CD4-positive, CD25-positive, alpha-beta regulatory T cell (primary cell): ENCODE results near the gene FAM89B. TPM values are rescaled to one million over a fixed set of nuclear protein-coding genes. Genes with fewer than 3 reads are reported as not detected.

ENCODE experiments used
- ATAC-seq, 2 donors: fragments of 150-1000 bp; cut with Tn5 transposase; one replicate each; pipeline ENCODE4 v1.10.0; 2021; ENCODE audit warnings: low read depth in 2 of 2, moderate number of reproducible peaks in 2 of 2, moderate library complexity in 1 of 2
- DNase-seq, 3 donors: peaks; one replicate each; pipeline versions ENCODE4 v3.0.0 to v3.0.0-alpha.2; 2012 to 2022; ENCODE audit warnings: mixed read lengths in 1 of 3
- H3K27ac ChIP-seq: one replicate; pipeline ENCODE4 v1.7.0; 2013; ENCODE audit warnings: mild to moderate bottlenecking, low read length; ENCODE audit not compliant: insufficient read depth, poor library complexity, severe bottlenecking
- H3K27me3 ChIP-seq: one replicate; pipeline ENCODE4 v1.7.0; 2013; ENCODE audit warnings: low read length; ENCODE audit not compliant: control insufficient read depth, insufficient read depth
- H3K36me3 ChIP-seq: one replicate; pipeline ENCODE4 v1.7.0; 2013; ENCODE audit warnings: mild to moderate bottlenecking, low read length, moderate library complexity; ENCODE audit not compliant: control insufficient read depth, insufficient read depth
- H3K4me1 ChIP-seq: 2 replicates; pipeline ENCODE4 v1.7.0; 2013; ENCODE audit warnings: mild to moderate bottlenecking, low read length; ENCODE audit not compliant: insufficient read depth, control insufficient read depth, poor library complexity, severe bottlenecking
- H3K4me3 ChIP-seq: one replicate; pipeline ENCODE4 v1.7.0; 2013; ENCODE audit warnings: low read depth, mild to moderate bottlenecking, low read length, moderate library complexity
- H3K9me3 ChIP-seq, 2 experiments: 1 replicate in 1 of 2; 2 replicates in 1 of 2; pipeline ENCODE4 v1.7.0; 2013; ENCODE audit warnings: low read length in 2 of 2, mild to moderate bottlenecking in 1 of 2, moderate library complexity in 1 of 2; ENCODE audit not compliant: control insufficient read depth in 2 of 2
- H3K27ac Mint-ChIP-seq, 3 donors: one replicate each; pipeline ENCODE4 v1.8.0; 2020 to 2022; ENCODE audit warnings: mild to moderate bottlenecking in 3 of 3, mixed read lengths in 3 of 3, moderate library complexity in 2 of 3
- H3K27me3 Mint-ChIP-seq: one replicate; pipeline ENCODE4 v1.8.0; 2022; ENCODE audit warnings: mild to moderate bottlenecking, mixed read lengths
- H3K36me3 Mint-ChIP-seq: one replicate; pipeline ENCODE4 v1.8.0; 2020; ENCODE audit warnings: mixed read lengths
- H3K4me1 Mint-ChIP-seq, 4 donors: one replicate each; pipeline ENCODE4 v1.8.0; 2020 to 2022; ENCODE audit warnings: mixed read lengths in 4 of 4, mild to moderate bottlenecking in 1 of 4
- H3K4me3 Mint-ChIP-seq, 4 donors: one replicate each; pipeline ENCODE4 v1.8.0; 2020 to 2022; ENCODE audit warnings: mild to moderate bottlenecking in 4 of 4, mixed read lengths in 4 of 4, moderate library complexity in 3 of 4
- H3K9me3 Mint-ChIP-seq, 7 donors: one replicate each; pipeline ENCODE4 v1.8.0; 2020 to 2022; ENCODE audit warnings: mixed read lengths in 7 of 7, mild to moderate bottlenecking in 3 of 7, moderate library complexity in 2 of 7
- polyA plus RNA-seq, 4 donors: library from polyadenylated mRNA; unstranded; fragments of 300-500 nt; fragmentation: Illumina TruSeq; gene quantifications; one replicate each; pipeline ENCODE4 v1.2.3, GENCODE V29; 2021
- total RNA-seq: library from RNA; stranded (reverse); gene quantifications from one replicate; pipeline ENCODE4 v1.2.3, GENCODE V29; 2022

Gene FAM89B
- total and polyA plus RNA-seq, 5 donors from 2014 or later, result 49.4 to 158 (median 100) TPM

DNA sequence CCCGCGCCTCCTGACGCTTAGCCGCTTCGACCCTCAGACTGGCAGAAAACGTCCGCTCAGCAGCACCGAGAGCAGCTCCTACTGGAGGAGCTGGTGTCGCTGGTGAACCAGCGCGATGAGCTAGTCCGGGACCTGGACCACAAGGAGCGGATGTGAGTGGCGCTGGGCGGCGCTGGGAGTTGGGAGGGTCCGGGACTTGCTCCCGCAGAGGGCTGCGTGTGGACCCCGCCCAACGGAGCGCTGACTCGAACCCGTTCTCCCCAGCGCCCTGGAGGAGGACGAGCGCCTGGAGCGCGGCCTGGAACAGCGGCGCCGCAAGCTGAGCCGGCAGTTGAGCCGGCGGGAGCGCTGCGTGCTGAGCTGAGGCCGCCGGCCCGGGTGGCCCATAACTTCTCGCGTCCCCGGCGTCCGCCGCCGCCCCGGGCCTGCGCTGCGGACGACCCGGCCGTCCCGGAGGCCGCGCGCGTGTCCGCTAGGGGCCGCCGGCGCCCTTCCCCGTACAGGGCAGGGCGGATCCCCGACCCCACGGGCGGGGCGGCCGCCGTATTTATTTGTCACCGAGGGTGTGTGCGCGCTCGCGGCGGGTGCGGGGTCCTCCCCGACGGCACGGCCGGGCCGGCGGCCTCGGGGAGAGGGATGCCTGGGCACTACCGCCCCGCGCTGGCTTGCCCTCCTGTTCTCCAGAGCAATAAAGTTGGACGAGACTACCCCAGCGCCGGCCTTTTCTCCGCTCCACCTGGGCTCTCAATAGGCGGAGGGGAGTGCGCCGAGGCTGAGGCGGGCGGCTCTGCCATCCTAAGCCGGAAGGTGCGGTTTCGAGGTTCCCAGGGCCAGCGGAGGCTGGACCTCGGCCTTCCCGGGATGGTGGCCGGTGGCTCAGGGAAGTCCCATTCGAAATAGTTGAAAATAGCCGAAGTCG, 19.9 kb downstream of the FAM89B start:
- H3K27me3 Mint-ChIP-seq, result no peaks in the 10 kb centered on the region
- H3K27ac ChIP-seq, result no peak overlapping the region
- no peaks in the 10 kb centered on the region for H3K9me3 ChIP-seq
- no peak overlapping the region for H3K4me3 ChIP-seq
- DNase-seq (no peak), ATAC-seq (no peak)
- H3K9me3 Mint-ChIP-seq, result no peaks in the 10 kb centered on the region
- peaks cover 0 to 39% (median 17%) of the 10 kb centered on the region in 4 donors for H3K4me1 Mint-ChIP-seq
- no peak overlapping the region for H3K4me3 Mint-ChIP-seq
- H3K27ac Mint-ChIP-seq, result no peak overlapping the region
- H3K4me1 ChIP-seq, result peaks cover 29% of the 10 kb centered on the region
- H3K36me3 Mint-ChIP-seq, result peaks cover 4% of the 10 kb centered on the region
- peaks cover 14% of the 10 kb centered on the region for H3K36me3 ChIP-seq
- no peaks in the 10 kb centered on the region for H3K27me3 ChIP-seq

- DNase-seq (no peak), ATAC-seq (no peak)
- Mint-ChIP-seq H3K36me3 (peaks cover 6% of the 10 kb centered on the region), H3K27ac (peak overlapping the region in 1 of 3 donors; percentile 52), H3K9me3 (no peaks in the 10 kb centered on the region), H3K27me3 (no peaks in the 10 kb centered on the region), H3K4me3 (no peak overlapping the region), H3K4me1 (peaks cover 0 to 32% (median 12%) of the 10 kb centered on the region in 4 donors)
- peaks cover 14% of the 10 kb centered on the region for H3K36me3 ChIP-seq
- no peaks in the 10 kb centered on the region for H3K27me3 ChIP-seq
- H3K9me3 ChIP-seq, result no peaks in the 10 kb centered on the region
- H3K4me3 ChIP-seq, result no peak overlapping the region
- H3K27ac ChIP-seq, result no peak overlapping the region
- H3K4me1 ChIP-seq, result peaks cover 21% of the 10 kb centered on the region
These were observed 20.6 kb downstream of the FAM89B start for GRCh38 chr11:65592858-65593517.

DNA sequence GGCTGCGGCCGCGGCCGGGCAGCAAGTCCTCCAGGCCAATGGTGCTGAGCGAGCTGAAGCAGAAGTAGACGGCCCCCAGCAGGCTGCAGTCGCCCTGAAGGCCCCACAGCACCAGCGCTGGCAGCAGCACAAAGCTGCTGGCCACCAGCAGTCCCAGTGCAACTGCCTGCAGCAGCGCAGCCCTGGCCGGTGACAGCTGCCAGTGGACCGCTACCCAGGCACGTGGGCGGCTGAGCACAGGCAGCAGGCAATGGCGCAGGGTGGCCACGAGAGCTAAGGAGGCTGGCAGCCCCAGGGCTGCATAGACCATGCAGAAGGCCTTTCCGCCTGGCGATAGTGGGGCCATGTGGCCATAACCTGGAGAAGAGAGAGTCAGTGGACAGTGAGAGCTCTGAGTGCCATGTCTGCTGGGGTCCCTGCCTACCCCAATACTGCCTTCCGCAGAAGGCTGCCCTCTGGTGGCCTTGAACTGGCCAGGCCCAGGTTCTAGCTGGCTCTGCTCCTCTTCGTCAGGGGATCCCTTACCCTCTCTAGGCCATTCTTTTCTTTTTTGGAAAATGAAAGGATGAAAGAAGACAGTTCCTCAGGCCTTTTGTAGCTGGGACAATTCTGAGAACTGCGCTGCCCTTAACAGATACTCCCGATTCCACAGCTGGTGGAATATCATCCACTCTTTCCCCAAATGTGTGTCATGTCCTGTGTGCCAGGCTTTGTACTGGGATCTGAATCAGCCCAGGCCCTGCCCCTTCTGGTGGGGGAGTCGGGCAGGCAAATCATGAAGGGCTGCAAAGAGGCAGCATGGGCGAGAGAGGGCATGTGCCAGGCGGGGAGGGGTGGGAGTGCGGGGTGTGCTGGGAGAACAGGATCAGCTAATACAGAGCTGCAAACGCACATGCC, 21.4 kb downstream of the FAM89B start:
- H3K4me3 ChIP-seq, result no peak overlapping the region
- no peaks in the 10 kb centered on the region for H3K9me3 ChIP-seq
- H3K36me3 ChIP-seq, result peaks cover 17% of the 10 kb centered on the region
- Mint-ChIP-seq H3K4me3 (peak overlapping the region in 2 of 4 donors; percentile 28 to 38), H3K4me1 (peaks cover 0 to 24% (median 6%) of the 10 kb centered on the region in 4 donors), H3K27me3 (no peaks in the 10 kb centered on the region), H3K9me3 (no peaks in the 10 kb centered on the region), H3K36me3 (peaks cover 6% of the 10 kb centered on the region), H3K27ac (peak overlapping the region in 2 of 3 donors; percentile 20 to 36)
- ATAC-seq (peak; percentile 35 to 45), DNase-seq (peak in 2 of 3 donors; percentile 28 to 49)
- no peaks in the 10 kb centered on the region for H3K27me3 ChIP-seq
- H3K27ac ChIP-seq, result no peak overlapping the region
- peaks cover 14% of the 10 kb centered on the region for H3K4me1 ChIP-seq

DNA sequence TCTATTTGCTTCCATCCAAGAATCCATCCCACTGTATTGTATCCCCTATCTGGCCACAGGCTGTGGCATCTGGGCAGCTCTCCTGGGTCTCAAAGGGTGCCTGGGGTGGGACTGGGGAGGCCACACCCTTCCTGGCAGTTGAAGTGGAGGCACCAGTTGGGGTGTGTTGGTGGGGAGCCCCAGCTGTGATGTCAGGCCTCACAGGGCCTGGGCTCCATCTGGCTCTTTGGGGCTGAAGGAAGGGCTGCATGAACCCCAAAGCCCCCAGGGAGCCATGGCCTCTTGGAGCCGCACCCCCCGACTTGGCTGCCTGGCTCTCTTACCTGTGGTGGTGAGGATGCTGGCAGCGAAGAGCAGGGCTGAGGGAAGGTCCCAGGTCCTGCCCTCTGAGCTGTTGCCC, 22.8 kb downstream of the FAM89B start:
- peaks cover 0 to 23% (median 6%) of the 10 kb centered on the region in 4 donors for H3K4me1 Mint-ChIP-seq
- no peak overlapping the region for H3K27ac Mint-ChIP-seq
- no peak overlapping the region for H3K4me3 Mint-ChIP-seq
- Histone ChIP-seq H3K36me3 (peaks cover 17% of the 10 kb centered on the region), H3K4me3 (no peak overlapping the region), H3K27me3 (no peaks in the 10 kb centered on the region), H3K9me3 (no peaks in the 10 kb centered on the region), H3K27ac (no peak overlapping the region), H3K4me1 (peaks cover 10% of the 10 kb centered on the region)
- no peaks in the 10 kb centered on the region for H3K27me3 Mint-ChIP-seq
- H3K36me3 Mint-ChIP-seq, result peaks cover 6% of the 10 kb centered on the region
- no peaks in the 10 kb centered on the region for H3K9me3 Mint-ChIP-seq
- peak in 1 of 3 donors; percentile 50 for DNase-seq
- ATAC-seq, result no peak

GRCh38 chr11:65595543-65596281, 23.4 kb downstream of the FAM89B start, which contains the start of gene KCNK7:
TSS of gene KCNK7 (minus strand) at chr11:65595800. CDS start at chr11:65595772, 28 bp downstream.
- no peaks in the 10 kb centered on the region for H3K27me3 Mint-ChIP-seq
- Histone ChIP-seq H3K9me3 (no peaks in the 10 kb centered on the region), H3K4me1 (peaks cover 10% of the 10 kb centered on the region), H3K27ac (no peak within 1 kb of the TSS), H3K27me3 (no peaks in the 10 kb centered on the region), H3K36me3 (peaks cover 13% of the 10 kb centered on the region), H3K4me3 (no peak within 1 kb of the TSS)
- peak within 1 kb of the TSS; percentile 20 to 75 (median 32) for H3K27ac Mint-ChIP-seq
- no peak within 1 kb of the TSS for H3K4me3 Mint-ChIP-seq
- no peaks in the 10 kb centered on the region for H3K9me3 Mint-ChIP-seq
- DNase-seq (no peak), ATAC-seq (peak in 1 of 2 donors; percentile 14)
- H3K36me3 Mint-ChIP-seq, result peaks cover 3% of the 10 kb centered on the region
- peaks cover 0 to 23% (median 6%) of the 10 kb centered on the region in 4 donors for H3K4me1 Mint-ChIP-seq

DNA sequence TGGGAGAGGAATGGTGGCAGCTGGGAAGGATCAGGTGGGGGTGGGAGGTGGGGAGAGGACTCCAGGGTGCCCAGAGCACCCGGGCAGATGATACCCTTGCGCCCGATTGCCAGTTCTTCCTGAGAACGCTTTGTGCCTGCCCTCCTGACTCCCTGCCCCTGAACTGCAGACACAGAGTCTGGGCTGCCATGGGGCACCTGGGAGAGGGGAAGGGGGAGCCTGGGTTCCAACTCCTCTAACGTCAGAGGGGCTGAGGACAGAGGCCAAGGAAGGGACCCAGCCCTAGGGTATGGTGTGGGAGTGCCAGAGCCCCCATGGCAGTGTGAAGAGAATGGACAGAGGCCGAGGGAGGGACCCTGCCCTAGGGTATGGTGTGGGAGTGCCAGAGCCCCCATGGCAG, 24.2 kb downstream of the FAM89B start:
- Histone ChIP-seq H3K4me3 (no peak overlapping the region), H3K4me1 (peaks cover 10% of the 10 kb centered on the region), H3K36me3 (peaks cover 10% of the 10 kb centered on the region), H3K27me3 (no peaks in the 10 kb centered on the region), H3K27ac (no peak overlapping the region), H3K9me3 (no peaks in the 10 kb centered on the region)
- ATAC-seq, result no peak
- H3K27me3 Mint-ChIP-seq, result no peaks in the 10 kb centered on the region
- no peak overlapping the region for H3K4me3 Mint-ChIP-seq
- H3K36me3 Mint-ChIP-seq, result peaks cover 3% of the 10 kb centered on the region
- H3K4me1 Mint-ChIP-seq, result peaks cover 0 to 23% (median 6%) of the 10 kb centered on the region in 4 donors
- no peak for DNase-seq
- H3K9me3 Mint-ChIP-seq, result no peaks in the 10 kb centered on the region
- H3K27ac Mint-ChIP-seq, result no peak overlapping the region
